Gastrocnemius medialis (tissue), 4 donors: ENCODE results near the gene ST6GALNAC1. TPM values are rescaled to one million over a fixed set of nuclear protein-coding genes. Genes with fewer than 3 reads are reported as not detected.

Experiments
- ATAC-seq, 2 donors: fragments of 150-250 bp; one replicate each; pipeline ENCODE4 v1.9.1; 2016
- DNase-seq, 2 donors: peaks; one replicate each; pipeline ENCODE4 v3.0.0-alpha.2; 2019
- H3K27ac ChIP-seq, 4 donors: fragments of 200-600 bp; sonication (generic); 1 replicate in 1 of 4; 2 replicates in 3 of 4; pipeline ENCODE4 v1.5.1; 2016 to 2018; ENCODE audit warnings: mild to moderate bottlenecking in 2 of 4, moderate library complexity in 1 of 4
- H3K27me3 ChIP-seq, 3 donors: fragments of 200-600 bp; sonication (generic) in 2 of 3; 1 replicate in 1 of 3; 2 replicates in 2 of 3; pipeline versions ENCODE4 v1.5.1 to v1.6.0; 2016 to 2019; ENCODE audit warnings: mild to moderate bottlenecking in 1 of 3, moderate library complexity in 1 of 3
- H3K36me3 ChIP-seq, 2 donors: fragments of 200-600 bp; sonication (generic) in 1 of 2; one replicate each; pipeline ENCODE4 v1.5.1; 2017 to 2018
- H3K4me1 ChIP-seq, 2 donors: fragments of 200-600 bp; sonication (generic) in 1 of 2; one replicate each; pipeline ENCODE4 v1.5.1; 2016 to 2017; ENCODE audit warnings: mild to moderate bottlenecking in 2 of 2
- H3K4me3 ChIP-seq, 4 donors: fragments of 200-600 bp; sonication (generic) in 3 of 4; 1 replicate in 1 of 4; 2 replicates in 3 of 4; pipeline ENCODE4 v1.5.1; 2016 to 2019; ENCODE audit warnings: mild to moderate bottlenecking in 2 of 4
- H3K9me3 ChIP-seq, 3 donors: fragments of 200-600 bp; sonication (generic) in 2 of 3; 1 replicate in 1 of 3; 2 replicates in 2 of 3; pipeline ENCODE4 v1.5.1; 2016 to 2019
- POLR2A ChIP-seq, 2 donors: fragments of 450-650 bp; IDR thresholded peaks; one replicate each; pipeline ENCODE4 v1.6.1; 2017; ENCODE audit warnings: antibody characterized with exemption in 2 of 2, mild to moderate bottlenecking in 2 of 2, moderate library complexity in 2 of 2
- in situ Hi-C, 4 donors: fragments of 200-750 bp; cut with MboI; loops; one replicate each; pipeline versions ENCODE4 v1.15.0 to v1.8.0; 2017; ENCODE audit warnings: low sequenced_read_pairs in 4 of 4
- intact Hi-C: fragments of 100-400 bp; cut with DNase I; formaldehyde crosslinking; loops from one replicate; pipeline ENCODE4 v1.15.1; 2023; ENCODE audit warnings: low total_unique reads
- total RNA-seq, 4 donors: library from RNA; depleted of rRNA; stranded (reverse); fragments of >200 nt; gene quantifications; one replicate each; pipeline versions ENCODE4 v1.1.0 to v1.2.3, GENCODE V29; 2016
- TF ChIP-seq, protein P1 (sequence below), 5 experiments: fragments of 450-650 bp in 3 of 5; fragments of 200-600 bp in 2 of 5; sonication (generic) in 2 of 5; IDR thresholded peaks in 4 of 5; conservative IDR thresholded peaks in 1 of 5; 1 replicate in 4 of 5; 2 replicates in 1 of 5; pipeline ENCODE4 v1.5.1; 2016 to 2019; ENCODE audit warnings: antibody characterized with exemption in 5 of 5, mild to moderate bottlenecking in 3 of 5, moderate library complexity in 3 of 5

ST6GALNAC1 gene
- total RNA-seq, 4 donors from 2014 or later, result 1.5 to 4.3 (median 2.0) TPM

- Histone ChIP-seq H3K36me3 (no peaks in the 10 kb centered on the region), H3K4me1 (peaks cover 33 to 43% of the 10 kb centered on the region in 2 donors), H3K4me3 (no peak overlapping the region), H3K9me3 (no peaks in the 10 kb centered on the region), H3K27ac (peak overlapping the region in 2 of 4 donors; percentile 54 to 70), H3K27me3 (no peaks in the 10 kb centered on the region)
- ATAC-seq (no peak), DNase-seq (no peak)
- in situ Hi-C loops, result no loop called here
- intact Hi-C loops, result no loop called here
- TF ChIP-seq, protein P1, sequence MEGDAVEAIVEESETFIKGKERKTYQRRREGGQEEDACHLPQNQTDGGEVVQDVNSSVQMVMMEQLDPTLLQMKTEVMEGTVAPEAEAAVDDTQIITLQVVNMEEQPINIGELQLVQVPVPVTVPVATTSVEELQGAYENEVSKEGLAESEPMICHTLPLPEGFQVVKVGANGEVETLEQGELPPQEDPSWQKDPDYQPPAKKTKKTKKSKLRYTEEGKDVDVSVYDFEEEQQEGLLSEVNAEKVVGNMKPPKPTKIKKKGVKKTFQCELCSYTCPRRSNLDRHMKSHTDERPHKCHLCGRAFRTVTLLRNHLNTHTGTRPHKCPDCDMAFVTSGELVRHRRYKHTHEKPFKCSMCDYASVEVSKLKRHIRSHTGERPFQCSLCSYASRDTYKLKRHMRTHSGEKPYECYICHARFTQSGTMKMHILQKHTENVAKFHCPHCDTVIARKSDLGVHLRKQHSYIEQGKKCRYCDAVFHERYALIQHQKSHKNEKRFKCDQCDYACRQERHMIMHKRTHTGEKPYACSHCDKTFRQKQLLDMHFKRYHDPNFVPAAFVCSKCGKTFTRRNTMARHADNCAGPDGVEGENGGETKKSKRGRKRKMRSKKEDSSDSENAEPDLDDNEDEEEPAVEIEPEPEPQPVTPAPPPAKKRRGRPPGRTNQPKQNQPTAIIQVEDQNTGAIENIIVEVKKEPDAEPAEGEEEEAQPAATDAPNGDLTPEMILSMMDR (IDR thresholded peaks at IDR 0.05 in 4 of 5, conservative IDR thresholded peaks at IDR 0.05 in 1 of 5), result no peak
- TF ChIP-seq POLR2A (IDR thresholded peaks at IDR 0.05), result no peak
Measured at GRCh38 chr17:76685366-76685765, 41.8 kb upstream of the ST6GALNAC1 start.

- Histone ChIP-seq H3K9me3 (no peaks in the 10 kb centered on the region), H3K27me3 (no peaks in the 10 kb centered on the region), H3K4me1 (peaks cover 33 to 43% of the 10 kb centered on the region in 2 donors), H3K27ac (no peak overlapping the region), H3K4me3 (no peak overlapping the region), H3K36me3 (no peaks in the 10 kb centered on the region)
- in situ Hi-C loops, result no loop called here
- TF ChIP-seq POLR2A (IDR thresholded peaks at IDR 0.05), result no peak
- TF ChIP-seq, protein P1 (IDR thresholded peaks at IDR 0.05 in 4 of 5, conservative IDR thresholded peaks at IDR 0.05 in 1 of 5), result no peak
- DNase-seq (no peak), ATAC-seq (no peak)
- intact Hi-C loops, result no loop called here
Measured at GRCh38 chr17:76684756-76685155, 41.2 kb upstream of the ST6GALNAC1 start.

GRCh38 chr17:76683921-76684745, 40.6 kb upstream of the ST6GALNAC1 start:
- no peaks in the 10 kb centered on the region for H3K36me3 ChIP-seq
- ATAC-seq, result no peak
- TF ChIP-seq POLR2A (IDR thresholded peaks at IDR 0.05), result no peak
- TF ChIP-seq, protein P1 (IDR thresholded peaks at IDR 0.05 in 4 of 5, conservative IDR thresholded peaks at IDR 0.05 in 1 of 5), result no peak

GRCh38 chr17:76683011-76683755, 39.6 kb upstream of the ST6GALNAC1 start:
- H3K4me3 ChIP-seq, result no peak overlapping the region
- no peaks in the 10 kb centered on the region for H3K27me3 ChIP-seq
- DNase-seq, result no peak
- peaks cover 18 to 28% of the 10 kb centered on the region in 2 donors for H3K4me1 ChIP-seq
- H3K27ac ChIP-seq, result no peak overlapping the region
- H3K36me3 ChIP-seq, result no peaks in the 10 kb centered on the region
- in situ Hi-C loops, result no loop called here
- ATAC-seq, result no peak
- no peaks in the 10 kb centered on the region for H3K9me3 ChIP-seq
- intact Hi-C loops, result no loop called here
- no peak for TF ChIP-seq POLR2A (IDR thresholded peaks at IDR 0.05)
- TF ChIP-seq, protein P1 (IDR thresholded peaks at IDR 0.05 in 4 of 5, conservative IDR thresholded peaks at IDR 0.05 in 1 of 5), result no peak

More at GRCh38 chr17:76683921-76684745, 40.6 kb upstream of the ST6GALNAC1 start:
- Histone ChIP-seq H3K9me3 (no peaks in the 10 kb centered on the region), H3K27me3 (no peaks in the 10 kb centered on the region), H3K27ac (no peak overlapping the region), H3K4me3 (no peak overlapping the region), H3K4me1 (peaks cover 28 to 38% of the 10 kb centered on the region in 2 donors)
- in situ Hi-C loops (no loop called here), intact Hi-C loops (no loop called here)
- no peak for DNase-seq
